ENCODE results near the gene BOK.

Gene BOK

GRCh38 chr2:241609859-241610793 lies 51.6 kb downstream of the BOK start:
- peaks cover 5 to 12% of the 10 kb centered on the region in 2 experiments for H3K4me1 ChIP-seq (ENCODE audit: control insufficient read depth in 1 of 2, insufficient read depth in 1 of 2, low read depth in 1 of 2, low read length in 1 of 2)
- H3K27ac ChIP-seq: no peak overlapping the region

DNA sequence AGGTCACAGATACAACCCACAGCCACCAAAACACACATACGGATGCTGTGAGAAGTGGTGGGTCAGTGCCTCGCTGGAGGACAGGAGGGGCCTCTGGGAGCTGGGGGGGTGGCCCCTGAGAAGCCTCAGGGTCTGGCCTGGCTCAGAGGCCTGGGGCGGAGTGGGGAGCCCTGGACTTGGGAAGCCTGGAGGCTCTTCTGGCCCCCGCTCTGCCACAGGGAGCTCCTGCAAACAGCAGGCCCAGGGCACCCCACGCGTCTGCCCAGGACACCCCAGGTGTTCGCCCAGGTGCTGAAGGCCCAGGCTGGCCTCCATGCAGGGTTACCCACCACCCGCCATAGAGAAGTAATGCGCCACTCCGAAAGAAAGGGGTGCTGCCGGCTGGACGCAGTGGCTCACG lies 52.5 kb downstream of the BOK start:
- H3K4me1 ChIP-seq (ENCODE audit: control insufficient read depth in 1 of 2, insufficient read depth in 1 of 2, low read depth in 1 of 2, low read length in 1 of 2): peaks cover 5 to 12% of the 10 kb centered on the region in 2 experiments
- no peak overlapping the region for H3K27ac ChIP-seq
- no peak overlapping the region for H3K4me3 ChIP-seq (ENCODE audit: low read depth in 1 of 2, low read length in 1 of 2)
- TF ChIP-seq CTCF (IDR thresholded peaks at IDR 0.05): no peak
- peaks cover 20% of the 10 kb centered on the region for H3K27me3 ChIP-seq
- peaks cover 3% of the 10 kb centered on the region for H3K36me3 ChIP-seq
- no peaks in the 10 kb centered on the region for H3K9me3 ChIP-seq

More at GRCh38 chr2:241609859-241610793, 51.6 kb downstream of the BOK start:
- H3K27me3 ChIP-seq: peaks cover 20% of the 10 kb centered on the region
- peaks cover 12% of the 10 kb centered on the region for H3K36me3 ChIP-seq
- TF ChIP-seq CTCF (IDR thresholded peaks at IDR 0.05): peak; percentile 43
- H3K9me3 ChIP-seq: no peaks in the 10 kb centered on the region
- H3K4me3 ChIP-seq (ENCODE audit: low read depth in 1 of 2, low read length in 1 of 2): peak overlapping the region; percentile 48 to 58

DNA sequence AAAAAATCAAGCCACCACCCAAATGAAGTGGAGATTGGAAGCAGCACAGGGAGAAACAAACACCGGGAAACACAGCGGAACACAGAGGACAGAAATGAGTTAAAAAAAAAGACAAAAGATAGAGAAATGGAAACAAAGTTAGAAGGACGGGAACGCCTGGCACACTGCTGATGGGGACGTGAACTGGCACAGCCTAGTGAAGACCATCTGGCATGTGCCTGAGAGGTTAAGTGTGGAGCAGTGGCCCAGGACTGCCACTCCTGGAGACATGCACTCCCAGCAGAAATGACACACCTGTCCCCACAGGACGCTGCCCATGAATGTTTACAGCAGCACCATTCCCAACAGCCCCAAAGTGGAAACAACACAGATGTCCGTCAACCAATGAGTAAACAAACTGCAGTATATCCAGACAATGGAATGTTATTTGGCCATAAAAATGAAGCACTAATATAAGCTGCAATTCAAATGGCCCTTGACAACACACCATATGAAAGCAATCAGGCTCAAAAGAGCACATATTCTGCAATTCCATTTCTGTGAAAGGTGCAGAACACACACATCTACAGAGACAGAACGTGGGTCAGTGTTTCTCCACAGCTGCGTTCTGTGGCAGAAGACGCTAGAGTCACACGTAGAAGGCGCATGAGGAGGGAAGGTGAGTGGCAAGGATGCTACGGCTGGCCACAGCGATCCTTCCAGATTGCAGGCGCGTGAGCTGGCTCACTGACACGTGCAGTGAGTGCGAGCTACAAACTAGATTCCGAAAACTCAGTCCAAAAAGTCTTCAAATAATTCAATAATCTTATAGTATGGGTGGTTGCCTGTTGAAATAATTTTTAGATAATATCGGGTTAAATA lies 53.8 kb downstream of the BOK start:
- Histone ChIP-seq H3K4me1 (ENCODE audit: control insufficient read depth in 1 of 2, insufficient read depth in 1 of 2, low read depth in 1 of 2, low read length in 1 of 2) (peaks cover 6 to 14% of the 10 kb centered on the region in 2 experiments), H3K27ac (no peak overlapping the region), H3K36me3 (no peaks in the 10 kb centered on the region), H3K9me3 (no peaks in the 10 kb centered on the region), H3K4me3 (ENCODE audit: low read depth in 1 of 2, low read length in 1 of 2) (no peak overlapping the region), H3K27me3 (peaks cover 20% of the 10 kb centered on the region)
- no peak for TF ChIP-seq CTCF (IDR thresholded peaks at IDR 0.05)

DNA sequence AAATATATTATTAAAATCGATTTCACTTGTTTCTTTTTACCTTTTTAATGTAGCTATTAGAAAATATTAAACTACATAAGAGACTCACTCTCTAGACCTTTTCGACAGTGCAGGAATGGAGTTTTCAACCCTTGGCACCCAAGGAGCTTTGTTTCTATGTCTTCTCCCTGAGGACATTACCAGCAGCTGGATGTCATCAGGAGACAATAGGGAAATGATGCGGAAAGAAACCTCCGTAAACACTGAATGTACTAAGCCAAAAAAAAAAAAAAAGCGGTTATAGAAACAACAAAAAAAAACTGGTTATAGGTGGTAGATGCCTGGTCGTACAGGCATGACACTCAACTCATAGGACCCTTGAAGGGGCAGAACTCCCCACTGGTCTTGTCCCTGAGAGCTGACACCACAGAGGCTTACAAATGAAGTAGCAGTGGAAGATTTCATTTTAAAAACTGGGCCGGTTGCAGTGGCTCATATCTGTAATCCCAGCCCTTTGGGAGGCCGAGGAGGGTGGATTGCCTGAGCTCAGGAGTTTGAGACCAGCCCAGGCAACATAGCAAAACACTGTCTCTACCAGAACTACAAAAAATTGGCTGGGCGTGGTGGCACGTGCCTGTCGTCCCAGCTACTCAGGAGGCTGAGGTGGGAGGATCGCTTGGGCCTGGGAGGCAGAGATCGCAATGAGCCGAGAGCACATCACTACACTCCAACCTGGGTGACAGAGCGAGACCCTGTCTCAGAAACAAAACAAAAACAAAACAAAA lies 54.7 kb downstream of the BOK start:
- no peak overlapping the region for H3K4me3 ChIP-seq (ENCODE audit: low read depth in 1 of 2, low read length in 1 of 2)
- H3K27me3 ChIP-seq: peaks cover 20% of the 10 kb centered on the region
- no peaks in the 10 kb centered on the region for H3K36me3 ChIP-seq
- H3K9me3 ChIP-seq: no peaks in the 10 kb centered on the region
- no peak for TF ChIP-seq CTCF (IDR thresholded peaks at IDR 0.05)
- peaks cover 13 to 22% of the 10 kb centered on the region in 2 experiments for H3K4me1 ChIP-seq (ENCODE audit: control insufficient read depth in 1 of 2, insufficient read depth in 1 of 2, low read depth in 1 of 2, low read length in 1 of 2)
- H3K27ac ChIP-seq: no peak overlapping the region

- Histone ChIP-seq H3K4me3 (ENCODE audit: low read depth in 1 of 2, low read length in 1 of 2) (no peak overlapping the region), H3K4me1 (ENCODE audit: control insufficient read depth in 1 of 2, insufficient read depth in 1 of 2, low read depth in 1 of 2, low read length in 1 of 2) (peaks cover 8 to 17% of the 10 kb centered on the region in 2 experiments), H3K27ac (no peak overlapping the region), H3K36me3 (no peaks in the 10 kb centered on the region), H3K27me3 (peaks cover 7% of the 10 kb centered on the region), H3K9me3 (no peaks in the 10 kb centered on the region)
- TF ChIP-seq CTCF (IDR thresholded peaks at IDR 0.05): no peak
Measured at GRCh38 chr2:241615041-241615440, 56.5 kb downstream of the BOK start.
